ENCODE measurements around the gene NCK1. TPM values are rescaled to one million over a fixed set of nuclear protein-coding genes. Genes with fewer than 3 reads are reported as not detected.

Gene NCK1
- total and polyA plus RNA-seq, 10 donors: 12.5 to 54.7 (median 46.0) TPM

DNA sequence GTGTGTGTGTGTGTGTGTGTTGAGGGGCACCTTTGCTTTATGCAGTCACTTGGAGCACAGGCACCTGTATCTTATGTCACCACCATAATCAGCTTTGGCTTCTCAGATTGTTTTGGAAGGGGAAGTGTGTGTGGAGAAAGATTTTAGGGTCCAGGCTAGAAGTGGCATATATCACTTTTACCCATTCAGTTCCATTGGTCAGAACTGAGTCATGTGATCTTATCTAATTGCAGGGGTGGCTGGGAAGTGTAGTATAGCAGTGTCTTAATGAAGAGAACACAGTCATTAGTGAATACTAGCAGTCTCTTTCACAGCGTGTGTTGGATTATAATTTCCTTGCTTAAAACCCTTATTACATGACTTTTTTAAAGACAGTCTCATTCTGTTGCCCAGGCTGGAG, 20.6 kb downstream of the NCK1 start:
- Histone ChIP-seq H3K4me3 (no peak overlapping the region), H3K27me3 (replicated peaks in 1 of 7) (no peaks in the 10 kb centered on the region), H3K36me3 (no peaks in the 10 kb centered on the region), H3K9me3 (peaks cover 0 to 4% (median 0%) of the 10 kb centered on the region in 8 donors), H3K4me1 (peaks cover 8 to 67% (median 45%) of the 10 kb centered on the region in 6 donors), H3K27ac (peak overlapping the region in 1 of 8 donors; percentile 29)
- no peak for DNase-seq
- TF ChIP-seq, protein P1, sequence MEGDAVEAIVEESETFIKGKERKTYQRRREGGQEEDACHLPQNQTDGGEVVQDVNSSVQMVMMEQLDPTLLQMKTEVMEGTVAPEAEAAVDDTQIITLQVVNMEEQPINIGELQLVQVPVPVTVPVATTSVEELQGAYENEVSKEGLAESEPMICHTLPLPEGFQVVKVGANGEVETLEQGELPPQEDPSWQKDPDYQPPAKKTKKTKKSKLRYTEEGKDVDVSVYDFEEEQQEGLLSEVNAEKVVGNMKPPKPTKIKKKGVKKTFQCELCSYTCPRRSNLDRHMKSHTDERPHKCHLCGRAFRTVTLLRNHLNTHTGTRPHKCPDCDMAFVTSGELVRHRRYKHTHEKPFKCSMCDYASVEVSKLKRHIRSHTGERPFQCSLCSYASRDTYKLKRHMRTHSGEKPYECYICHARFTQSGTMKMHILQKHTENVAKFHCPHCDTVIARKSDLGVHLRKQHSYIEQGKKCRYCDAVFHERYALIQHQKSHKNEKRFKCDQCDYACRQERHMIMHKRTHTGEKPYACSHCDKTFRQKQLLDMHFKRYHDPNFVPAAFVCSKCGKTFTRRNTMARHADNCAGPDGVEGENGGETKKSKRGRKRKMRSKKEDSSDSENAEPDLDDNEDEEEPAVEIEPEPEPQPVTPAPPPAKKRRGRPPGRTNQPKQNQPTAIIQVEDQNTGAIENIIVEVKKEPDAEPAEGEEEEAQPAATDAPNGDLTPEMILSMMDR (IDR thresholded peaks at IDR 0.05 in 8 of 11, conservative IDR thresholded peaks at IDR 0.05 in 3 of 11): no peak
- TF ChIP-seq POLR2A (IDR thresholded peaks at IDR 0.05) (no peak), POLR2AphosphoS5 (IDR thresholded peaks at IDR 0.05) (no peak)
- 79 to 96% (median 89%) methylated on average over 1 of the region's 1 CpG for WGBS, 5 donors
- intact Hi-C loops (cut with DNase I; ENCODE audit: low total_unique reads): no loop called here

GRCh38 chr3:136883967-136884720, 22.1 kb downstream of the NCK1 start:
- WGBS, 5 donors: 78 to 88% (median 83%) methylated on average over 9 of the region's 9 CpGs
- intact Hi-C loops (cut with DNase I; ENCODE audit: low total_unique reads): no loop called here
- Histone ChIP-seq H3K27me3 (replicated peaks in 1 of 7) (no peaks in the 10 kb centered on the region), H3K4me3 (no peak overlapping the region), H3K4me1 (peaks cover 8 to 80% (median 48%) of the 10 kb centered on the region in 6 donors), H3K36me3 (peaks cover 0 to 4% (median 0%) of the 10 kb centered on the region in 6 donors), H3K27ac (peak overlapping the region in 4 of 8 donors; percentile 60 to 77 (median 70)), H3K9me3 (peaks cover 0 to 4% (median 0%) of the 10 kb centered on the region in 8 donors)
- TF ChIP-seq POLR2A (IDR thresholded peaks at IDR 0.05): no peak
- TF ChIP-seq, protein P1 (IDR thresholded peaks at IDR 0.05 in 8 of 11, conservative IDR thresholded peaks at IDR 0.05 in 3 of 11): no peak
- TF ChIP-seq POLR2AphosphoS5 (IDR thresholded peaks at IDR 0.05): no peak
- DNase-seq: no peak

- H3K4me3 ChIP-seq: no peak overlapping the region
- H3K27ac ChIP-seq: peak overlapping the region; percentile 23 to 77 (median 56)
- peaks cover 8 to 80% (median 48%) of the 10 kb centered on the region in 6 donors for H3K4me1 ChIP-seq
- TF ChIP-seq POLR2A (IDR thresholded peaks at IDR 0.05): no peak
- TF ChIP-seq POLR2AphosphoS5 (IDR thresholded peaks at IDR 0.05): no peak
- TF ChIP-seq, protein P1 (IDR thresholded peaks at IDR 0.05 in 8 of 11, conservative IDR thresholded peaks at IDR 0.05 in 3 of 11): peak in 1 of 11 experiments; percentile 7
- H3K9me3 ChIP-seq: peaks cover 0 to 6% (median 5%) of the 10 kb centered on the region in 8 donors
- no peak for DNase-seq
- intact Hi-C loops (cut with DNase I; ENCODE audit: low total_unique reads): no loop called here
- H3K36me3 ChIP-seq: peaks cover 0 to 17% (median 1%) of the 10 kb centered on the region in 6 donors
- H3K27me3 ChIP-seq (replicated peaks in 1 of 7): no peaks in the 10 kb centered on the region
- WGBS, 5 donors: 41 to 61% (median 43%) methylated on average over 5 of the region's 5 CpGs
These were observed 23.6 kb downstream of the NCK1 start for GRCh38 chr3:136885357-136886213.

All from spleen (tissue), 11 donors.